GM21825 (cell line): Measurements from ENCODE around the gene ACO1.

Experiments
- ATAC-seq: cut with Tn5 transposase; IDR thresholded peaks from one replicate; pipeline ENCODE4 v1.9.1; 2021; ENCODE audit warnings: mild to moderate bottlenecking, moderate library complexity; ENCODE audit not compliant: unreplicated experiment

The ACO1 gene

DNA sequence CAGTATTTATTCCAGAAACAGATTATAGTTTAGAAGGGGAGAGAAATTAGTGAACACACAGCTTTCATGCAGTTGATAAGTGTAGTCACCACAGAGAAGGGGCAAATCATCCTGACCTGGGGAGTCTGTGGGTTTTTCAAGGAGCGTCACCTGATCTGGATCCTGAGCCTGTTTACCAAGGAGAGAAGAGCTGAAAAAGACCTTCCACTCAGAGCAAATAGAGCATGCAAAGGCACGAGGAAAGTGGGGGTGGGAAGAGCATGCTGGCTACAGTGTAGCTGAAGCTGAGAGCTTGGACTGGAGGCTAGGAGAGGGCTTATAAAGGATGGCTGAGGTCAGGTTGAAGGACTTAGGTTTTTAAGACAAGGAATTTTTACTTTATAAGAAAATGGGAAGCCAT, 30.4 kb downstream of the ACO1 start:
- ATAC-seq, result no peak

DNA sequence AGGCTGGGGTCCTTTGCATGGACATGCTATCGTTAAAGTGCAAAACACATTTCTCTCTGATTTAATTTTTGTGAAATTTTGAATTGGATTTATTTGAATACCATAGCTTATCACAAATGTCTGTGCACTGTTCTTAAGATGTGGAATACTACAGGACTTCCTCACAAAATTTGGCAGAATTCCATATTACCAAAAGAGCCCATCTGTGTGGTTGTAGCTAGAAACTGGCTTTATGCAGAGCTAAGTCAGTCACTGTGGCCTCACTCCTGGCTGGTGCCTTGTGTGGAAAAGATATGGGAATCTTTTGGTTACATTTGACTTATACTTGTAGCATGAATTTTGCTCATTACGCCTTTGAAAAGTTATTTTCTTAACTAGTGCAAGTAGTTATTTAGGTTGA, 35.5 kb downstream of the ACO1 start:
- ATAC-seq, result no peak

DNA sequence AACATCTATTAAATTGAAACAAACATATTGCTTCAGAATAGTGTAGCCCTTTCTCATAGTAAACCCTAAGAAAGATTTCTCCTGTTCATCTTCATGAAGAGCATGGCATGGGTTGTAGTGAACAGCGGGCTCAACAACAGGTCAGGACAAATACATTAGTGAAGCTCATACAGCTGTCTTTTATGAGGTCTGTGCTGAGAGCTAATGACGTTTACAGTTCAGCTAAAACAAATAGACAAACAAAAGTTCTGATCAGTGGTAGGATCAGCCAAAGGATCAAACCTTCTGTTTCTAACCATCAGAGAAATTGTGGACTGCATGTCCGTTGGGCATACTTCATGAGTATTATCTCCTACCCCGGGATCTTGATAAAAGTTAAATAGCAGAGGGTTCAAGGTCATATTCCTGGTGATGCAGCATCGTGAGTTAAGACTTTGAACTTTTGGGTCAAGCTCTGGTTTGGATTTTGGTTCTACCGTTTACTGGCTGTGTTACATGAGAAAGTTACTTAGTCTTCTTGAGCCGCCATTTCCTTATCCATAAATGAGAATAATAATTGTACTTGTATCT, 37.9 kb downstream of the ACO1 start:
- no peak for ATAC-seq

DNA sequence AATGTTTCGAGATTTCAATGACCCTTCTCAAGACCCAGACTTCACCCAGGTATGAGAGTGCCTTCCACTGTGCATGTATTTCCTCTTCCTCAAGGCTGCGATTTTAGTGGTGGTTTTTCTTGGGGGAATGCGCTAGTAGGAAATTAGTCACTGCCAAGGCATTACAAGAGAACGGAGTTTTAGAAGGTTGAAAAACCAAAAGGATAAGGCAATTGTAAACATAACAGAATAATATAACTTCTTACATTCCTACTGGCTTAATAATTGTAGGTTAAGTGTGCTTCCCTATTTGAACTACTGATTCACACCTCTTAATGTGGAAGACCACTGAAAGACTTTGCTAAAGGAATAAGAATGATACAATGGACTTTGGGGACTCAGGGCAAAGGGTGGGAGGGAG, 38.9 kb downstream of the ACO1 start:
- no peak for ATAC-seq

DNA sequence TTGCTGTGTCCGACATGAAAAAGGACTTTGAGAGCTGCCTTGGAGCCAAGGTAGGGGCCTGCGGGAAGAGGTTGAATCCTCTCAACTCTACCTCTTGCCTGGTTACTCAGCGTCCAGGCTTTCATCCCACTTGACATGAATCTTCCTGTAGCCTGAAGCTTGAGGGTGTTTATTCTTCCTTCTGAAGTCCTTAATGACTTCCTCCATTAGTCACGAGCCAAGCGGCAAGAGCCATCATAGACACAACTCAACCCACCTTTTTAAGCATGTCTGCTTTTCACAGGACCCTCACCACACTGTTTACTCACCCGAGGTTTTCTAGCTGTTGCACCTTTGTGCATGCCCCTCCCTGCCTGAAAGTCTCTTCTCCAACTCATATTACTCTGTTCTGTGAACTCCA, 40.2 kb downstream of the ACO1 start:
- no peak for ATAC-seq

DNA sequence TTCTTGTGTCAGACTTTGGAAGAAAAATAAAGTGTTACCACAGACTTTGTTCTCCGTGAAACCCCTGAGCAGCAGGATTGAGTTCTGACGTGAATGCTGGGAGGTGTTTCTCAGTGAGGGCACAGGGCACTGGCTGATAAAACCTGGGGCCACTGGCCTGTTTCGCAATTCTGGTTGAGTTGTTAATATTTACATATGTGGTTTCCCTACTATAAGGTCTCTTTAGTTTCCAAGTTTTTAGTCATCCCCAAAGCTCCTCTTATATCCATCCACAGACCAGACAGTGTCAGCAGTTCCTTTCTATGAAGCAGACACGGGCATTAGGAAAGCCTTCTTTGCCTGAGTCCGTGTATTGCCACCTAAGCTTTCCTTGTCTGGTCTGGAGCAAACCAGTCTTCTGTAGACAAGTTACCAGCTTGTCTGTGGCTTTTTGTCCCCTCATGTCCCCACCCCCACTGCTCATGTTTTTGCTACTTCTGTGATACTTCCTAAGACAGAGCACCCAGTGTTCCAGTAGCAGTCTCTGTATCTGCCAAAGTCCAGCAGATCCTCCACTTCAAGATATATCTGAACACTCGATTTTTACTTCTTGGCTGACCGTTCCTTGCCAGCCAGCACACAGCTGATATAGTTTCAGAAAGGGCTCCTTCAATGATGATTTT, 42.0 kb downstream of the ACO1 start:
- no peak for ATAC-seq

DNA sequence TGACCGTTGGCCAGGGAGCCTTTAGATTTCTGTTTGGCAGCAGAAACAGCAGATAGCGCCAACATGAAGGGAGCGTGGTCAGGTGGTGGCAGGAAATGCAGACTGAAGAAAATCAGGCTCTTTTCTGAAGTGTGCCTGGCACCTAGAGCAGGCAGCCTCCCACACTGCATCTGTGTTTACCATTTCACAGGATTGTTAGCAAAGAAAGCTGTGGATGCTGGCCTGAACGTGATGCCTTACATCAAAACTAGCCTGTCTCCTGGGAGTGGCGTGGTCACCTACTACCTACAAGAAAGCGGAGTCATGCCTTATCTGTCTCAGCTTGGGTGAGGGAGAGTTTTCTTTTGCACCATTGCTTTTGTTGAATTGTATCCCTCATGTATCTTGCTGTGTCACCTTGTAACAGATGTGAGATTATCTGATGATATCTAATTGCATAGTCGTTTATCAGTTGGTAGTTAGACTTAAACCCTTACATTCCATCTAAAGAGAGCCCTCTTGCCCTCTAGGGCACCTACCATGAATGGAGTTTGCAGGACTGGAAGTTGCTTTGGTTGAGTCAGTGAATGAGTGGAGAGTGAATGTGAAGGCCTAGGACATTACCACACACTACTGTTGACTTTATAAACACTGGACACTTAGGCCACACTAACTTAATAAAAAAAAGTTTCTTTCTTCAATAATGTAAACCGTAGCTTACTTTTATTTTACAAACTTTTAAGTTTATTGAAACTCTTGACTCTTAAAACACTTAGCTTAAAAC, 42.8 kb downstream of the ACO1 start:
- ATAC-seq, result no peak

DNA sequence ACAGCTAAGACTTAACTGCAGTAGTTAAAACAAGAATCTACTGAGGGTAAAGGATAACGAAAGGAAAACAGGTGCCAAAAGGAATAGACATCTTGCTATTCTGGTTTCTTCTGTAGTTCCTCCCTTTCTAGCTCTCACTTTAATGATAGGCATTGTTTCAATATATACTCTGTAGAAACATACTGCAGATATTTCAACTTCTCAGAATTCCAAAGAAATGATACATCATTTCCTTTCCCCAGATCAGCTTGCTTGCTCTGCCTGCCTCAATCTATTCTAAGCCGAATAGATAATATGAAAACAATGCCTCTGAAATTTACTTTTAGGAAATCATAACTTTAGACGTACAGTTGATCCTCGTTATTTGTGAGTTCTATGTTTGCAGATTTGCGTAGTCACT, 46.3 kb downstream of the ACO1 start:
- ATAC-seq, result no peak

DNA sequence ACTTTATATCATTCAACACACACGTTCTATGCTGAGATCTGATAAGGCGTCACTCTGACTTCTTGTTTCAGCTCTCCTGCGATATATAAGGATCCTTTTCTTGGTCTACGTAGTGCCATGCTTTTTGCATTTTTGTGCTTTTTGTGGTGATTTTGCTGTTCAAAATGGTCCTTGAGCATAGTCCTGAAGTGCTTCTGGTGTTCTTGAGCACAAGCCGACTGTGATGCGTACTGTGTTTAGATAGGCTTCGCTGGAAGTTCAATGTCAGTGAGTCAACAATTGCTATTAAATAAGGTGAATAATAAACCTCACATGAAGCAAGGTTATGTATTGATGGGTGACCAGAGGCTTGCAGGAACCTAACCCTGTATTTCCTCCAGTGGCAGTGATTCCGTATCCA, 46.8 kb downstream of the ACO1 start:
- ATAC-seq, result no peak

DNA sequence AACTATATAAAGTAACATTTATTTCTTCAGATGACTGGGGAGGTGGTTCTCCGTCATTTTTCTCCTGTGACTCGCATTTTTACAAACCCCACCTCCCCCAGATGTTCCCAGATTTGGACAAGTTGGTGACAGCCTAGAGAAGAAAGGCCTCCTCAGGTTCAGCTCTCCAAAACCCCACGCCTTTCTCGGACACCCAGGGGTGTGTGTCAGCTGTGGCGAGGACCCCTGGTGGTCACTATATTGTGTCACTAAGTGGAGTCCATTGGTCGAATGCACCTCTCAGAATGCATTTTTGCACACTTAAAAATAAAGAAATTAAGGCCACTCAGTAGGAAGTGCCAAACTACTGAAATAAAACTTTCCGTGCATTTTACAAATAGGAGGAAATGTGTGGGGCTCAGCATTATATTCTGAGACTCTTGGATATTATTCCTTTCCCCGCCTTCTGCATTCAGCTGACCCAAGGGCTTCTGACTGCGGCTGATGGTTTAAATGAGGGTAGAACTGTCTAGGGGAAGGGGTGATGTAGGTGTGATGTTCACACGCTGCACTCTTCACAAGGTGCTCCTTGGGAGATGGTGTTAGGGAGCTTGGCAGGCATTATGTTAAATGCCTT, 47.6 kb downstream of the ACO1 start:
- ATAC-seq, result no peak

DNA sequence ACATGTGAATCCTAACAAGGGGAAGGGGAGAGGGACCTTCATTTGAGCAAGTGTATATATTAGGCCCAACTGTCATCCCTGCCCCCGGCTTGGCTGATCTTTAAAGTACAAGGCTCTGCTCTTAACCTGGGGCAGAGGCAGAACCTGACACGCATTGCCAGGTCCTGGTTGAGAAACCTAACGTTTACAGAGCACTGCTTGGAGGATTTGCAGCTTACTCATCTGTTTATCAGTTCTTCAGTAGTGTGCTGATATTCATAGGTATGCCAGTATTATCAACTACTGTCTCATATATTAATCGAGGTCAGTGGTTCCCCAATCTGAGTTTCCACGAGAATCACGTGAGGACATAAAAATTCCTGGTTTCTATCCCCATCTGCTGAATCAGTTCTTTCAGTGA, 50.4 kb downstream of the ACO1 start:
- no peak for ATAC-seq

DNA sequence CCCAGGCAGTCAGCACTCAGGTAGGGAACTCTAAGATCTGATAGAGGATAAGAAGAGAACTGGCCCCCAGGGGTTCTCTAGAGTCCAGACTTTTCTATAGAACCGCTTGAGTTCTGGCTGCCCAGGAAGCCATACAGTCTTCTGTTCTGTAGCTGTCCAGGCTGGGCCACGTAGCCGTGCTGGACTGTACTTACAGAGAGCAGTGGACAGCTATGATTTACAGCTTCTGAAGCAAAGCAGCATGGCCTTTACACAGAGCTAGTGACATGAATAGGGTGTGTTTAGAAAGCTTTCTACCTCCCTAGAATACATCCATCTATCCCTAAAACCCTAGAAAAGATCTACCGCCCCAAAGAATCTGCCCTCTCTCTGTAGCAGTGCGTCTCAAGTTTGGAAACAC, 57.2 kb downstream of the ACO1 start:
- ATAC-seq, result no peak

DNA sequence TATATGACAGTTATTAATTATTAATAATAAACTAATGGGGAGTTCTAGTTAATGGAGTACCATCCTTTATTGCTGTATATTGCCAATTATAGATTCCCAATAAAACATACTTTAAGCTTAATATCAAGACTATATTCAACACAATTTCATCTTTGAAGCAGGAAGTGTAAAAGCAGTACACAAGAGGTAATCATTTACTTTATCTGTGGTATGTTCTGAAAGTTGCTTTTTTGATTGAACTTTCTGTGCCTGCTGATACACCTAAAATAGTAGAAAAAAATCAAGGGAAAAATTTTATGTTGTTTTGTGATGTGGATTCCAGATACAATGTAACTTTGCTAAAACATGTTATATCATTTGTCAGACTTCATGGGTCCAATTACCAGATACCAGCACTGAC, 58.0 kb downstream of the ACO1 start:
- ATAC-seq, result no peak

DNA sequence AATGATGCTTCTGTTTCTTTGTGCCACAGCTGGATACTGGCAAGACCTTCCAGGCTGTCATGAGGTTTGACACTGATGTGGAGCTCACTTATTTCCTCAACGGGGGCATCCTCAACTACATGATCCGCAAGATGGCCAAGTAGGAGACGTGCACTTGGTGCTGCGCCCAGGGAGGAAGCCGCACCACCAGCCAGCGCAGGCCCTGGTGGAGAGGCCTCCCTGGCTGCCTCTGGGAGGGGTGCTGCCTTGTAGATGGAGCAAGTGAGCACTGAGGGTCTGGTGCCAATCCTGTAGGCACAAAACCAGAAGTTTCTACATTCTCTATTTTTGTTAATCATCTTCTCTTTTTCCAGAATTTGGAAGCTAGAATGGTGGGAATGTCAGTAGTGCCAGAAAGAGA, 65.5 kb downstream of the ACO1 start:
- ATAC-seq, result no peak

DNA sequence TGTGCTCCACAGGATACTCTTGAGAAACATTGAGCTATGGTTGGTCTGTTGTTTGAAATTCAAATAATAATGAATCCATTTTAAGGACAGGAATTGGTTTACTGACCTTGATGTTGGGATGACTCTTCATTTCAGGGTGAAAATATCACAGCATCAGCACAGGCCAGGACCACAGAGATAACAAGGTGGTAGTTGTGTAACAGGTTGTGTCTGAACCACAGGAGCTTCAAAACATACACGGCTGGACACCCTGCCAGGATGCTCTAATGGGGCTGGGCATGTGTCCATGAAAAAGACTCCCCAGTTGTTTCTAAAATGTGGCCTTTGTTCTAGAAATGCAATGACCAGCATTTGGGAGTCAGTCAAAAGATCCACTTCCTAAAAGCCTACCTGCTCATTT, 69.8 kb downstream of the ACO1 start:
- ATAC-seq, result no peak

DNA sequence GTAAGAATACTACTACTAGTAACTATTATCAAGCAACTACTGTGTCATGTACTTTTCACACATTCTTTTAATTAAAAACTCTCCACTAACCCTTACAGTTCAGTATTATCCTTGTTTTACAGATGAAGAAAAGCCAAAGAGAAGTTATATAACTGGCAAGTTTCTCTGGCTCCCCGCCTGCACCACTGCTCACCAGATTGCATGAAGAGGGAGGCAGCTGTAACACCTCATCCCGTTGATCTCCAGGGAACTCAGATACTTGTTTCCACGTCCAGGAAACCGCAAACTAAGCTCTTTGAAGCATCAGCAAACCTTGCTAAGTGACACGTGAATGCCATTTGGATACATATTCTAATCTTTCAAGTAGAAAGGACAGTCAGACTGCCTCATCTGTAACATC, 71.3 kb downstream of the ACO1 start:
- ATAC-seq, result no peak

DNA sequence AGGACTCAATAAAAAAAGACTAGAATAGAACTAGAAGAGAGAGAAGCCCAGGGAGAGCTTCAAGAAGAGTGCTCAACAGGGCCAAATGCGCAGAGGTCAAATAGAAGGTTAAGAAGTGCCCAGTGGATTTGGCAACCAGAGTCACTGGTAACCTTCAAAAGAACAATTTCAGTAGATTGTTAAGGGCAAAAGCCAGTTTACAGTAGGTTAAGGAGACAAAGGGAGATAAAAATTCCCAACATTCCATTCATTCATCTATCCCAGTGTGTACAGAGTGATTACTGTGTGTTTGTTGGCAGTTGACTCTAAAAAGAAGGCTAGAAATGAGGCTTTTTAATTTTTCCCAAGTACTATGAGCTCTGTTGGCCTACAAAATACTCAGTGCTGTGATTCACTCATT, 72.1 kb downstream of the ACO1 start:
- ATAC-seq, result no peak

DNA sequence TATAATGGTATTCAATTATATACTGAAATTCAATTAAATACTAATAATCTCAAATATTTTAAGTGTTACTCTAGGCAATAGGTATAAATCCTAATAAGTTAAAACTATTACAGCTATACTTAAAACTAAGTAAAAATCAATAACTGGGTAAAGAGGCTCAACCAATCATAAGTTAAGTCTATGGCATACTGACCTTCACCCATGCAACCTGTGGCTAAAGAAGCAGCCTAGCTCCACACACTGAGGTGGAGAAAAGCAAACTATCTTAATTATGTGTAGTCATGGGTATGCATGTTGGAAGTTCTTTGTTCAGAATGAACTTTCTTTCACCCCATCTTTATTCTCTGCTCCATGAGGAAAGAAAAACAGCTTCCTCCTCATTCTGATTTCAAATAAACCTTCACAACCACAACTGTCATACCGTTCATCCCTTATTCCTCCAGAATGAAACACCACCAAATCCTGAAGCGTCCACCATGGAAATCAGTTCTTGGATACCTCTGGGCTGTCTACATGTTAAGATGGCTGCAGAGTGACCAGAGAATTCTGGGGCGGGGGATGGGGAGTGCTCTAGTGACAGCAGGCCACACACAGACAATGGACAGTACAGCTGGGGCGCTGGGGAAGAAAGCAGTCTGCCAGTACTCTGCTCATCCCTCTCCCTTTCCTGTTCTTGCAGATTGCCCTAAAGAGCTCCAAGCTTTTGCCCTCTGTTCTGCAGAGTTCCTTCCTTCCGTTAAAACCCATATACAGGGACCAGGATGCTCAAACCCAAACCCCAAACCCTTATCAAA, 79.3 kb downstream of the ACO1 start:
- no peak for ATAC-seq

DNA sequence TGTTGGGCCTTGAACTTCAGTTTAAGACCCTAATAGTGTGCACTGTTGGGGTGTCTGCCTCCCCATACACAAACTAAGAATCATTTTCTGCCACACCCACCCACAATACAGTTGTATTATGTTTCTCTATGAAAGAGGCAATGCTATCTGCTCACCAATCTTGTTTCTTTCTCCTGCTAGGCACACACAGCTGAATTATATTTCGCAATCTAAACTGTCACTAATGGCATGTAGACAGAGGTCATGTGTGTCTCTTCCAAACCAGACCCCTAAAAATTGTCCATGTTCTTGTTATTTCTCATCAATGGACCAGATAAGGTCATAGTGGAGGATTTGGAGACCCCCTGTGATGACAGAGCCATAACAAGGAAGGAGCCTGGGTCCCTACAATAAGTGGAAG, 84.3 kb downstream of the ACO1 start:
- no peak for ATAC-seq

DNA sequence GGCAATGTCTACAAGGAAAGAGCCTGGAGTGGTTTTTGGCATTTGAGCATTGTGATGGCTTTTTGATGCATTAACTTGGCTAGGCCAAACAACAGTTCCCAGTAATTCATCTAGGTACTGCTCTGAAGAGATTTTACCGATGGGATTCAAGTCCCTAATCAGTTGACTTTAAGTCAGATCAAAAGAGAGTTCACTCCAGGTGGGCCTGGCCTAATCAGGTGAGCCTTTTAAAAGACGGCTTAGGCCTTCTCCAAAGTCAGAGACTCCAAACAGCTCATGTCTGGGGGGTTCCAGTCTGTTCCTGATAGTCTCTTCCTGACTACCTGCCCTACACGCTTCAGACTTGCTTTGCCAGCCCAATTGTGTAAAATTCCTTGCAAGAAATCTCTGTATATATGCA, 87.9 kb downstream of the ACO1 start:
- ATAC-seq, result no peak

DNA sequence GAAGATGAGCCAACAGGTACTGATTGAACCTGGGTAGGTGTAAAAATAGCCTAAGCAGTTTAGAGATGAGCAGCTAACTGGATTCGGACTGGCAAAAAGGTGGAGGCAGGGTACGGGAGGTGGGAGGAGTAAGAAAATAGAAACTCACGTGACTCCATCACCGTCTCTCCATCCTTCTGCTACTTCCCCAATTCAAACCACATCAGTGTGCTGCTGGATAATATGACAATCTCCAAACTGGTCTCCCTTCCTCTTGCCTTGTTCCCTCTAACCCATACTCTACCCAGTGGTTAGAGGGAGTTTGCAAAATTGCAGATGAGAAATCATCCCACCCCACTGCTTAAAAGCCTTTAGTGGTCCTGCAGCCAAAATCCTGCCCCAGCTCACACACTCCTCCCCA, 98.9 kb downstream of the ACO1 start:
- ATAC-seq, result no peak
